Activated CD4-positive, alpha-beta T cell treated with anti-CD3 and anti-CD28 coated beads, Interleukin-2, amount 50 U/mL, for 48 hours (primary cell): Measurements from ENCODE around the gene GAGE12H.
"Not testable (repeated sequence)": the region's sequence is repeated elsewhere in the genome, so short reads cannot be mapped to it uniquely, and the experiment has no call there.

Experiments
- DNase-seq, 2 experiments: peaks; one replicate each; pipeline ENCODE4 v3.0.0-alpha.2; 2020

GAGE12H gene, protein sequence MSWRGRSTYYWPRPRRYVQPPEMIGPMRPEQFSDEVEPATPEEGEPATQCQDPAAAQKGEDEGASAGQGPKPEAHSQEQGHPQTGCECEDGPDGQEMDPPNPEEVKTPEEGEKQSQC

DNA sequence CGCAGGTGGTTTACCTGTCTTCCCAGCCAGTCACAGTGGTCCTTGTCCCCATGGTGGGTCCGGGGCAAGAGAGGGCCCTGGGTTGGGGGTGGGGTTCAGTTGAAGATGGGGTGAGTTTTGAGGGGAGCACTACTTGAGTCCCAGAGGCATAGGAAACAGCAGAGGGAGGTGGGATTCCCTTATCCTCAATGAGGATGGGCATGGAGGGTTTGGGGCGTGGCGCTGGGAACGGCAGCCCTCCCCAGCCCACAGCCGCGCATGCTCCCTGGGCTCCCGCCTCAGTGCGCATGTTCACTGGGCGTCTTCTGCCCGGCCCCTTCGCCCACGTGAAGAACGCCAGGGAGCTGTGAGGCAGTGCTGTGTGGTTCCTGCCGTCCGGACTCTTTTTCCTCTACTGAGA lies at the start of gene GAGE12H:
Gene GAGE12H, plus strand, starts transcription at position 301 of the 400 bp plus-strand sequence. CDS start 1,155 bp downstream, outside the sequence.
- not testable (repeated sequence) for DNase-seq

DNA sequence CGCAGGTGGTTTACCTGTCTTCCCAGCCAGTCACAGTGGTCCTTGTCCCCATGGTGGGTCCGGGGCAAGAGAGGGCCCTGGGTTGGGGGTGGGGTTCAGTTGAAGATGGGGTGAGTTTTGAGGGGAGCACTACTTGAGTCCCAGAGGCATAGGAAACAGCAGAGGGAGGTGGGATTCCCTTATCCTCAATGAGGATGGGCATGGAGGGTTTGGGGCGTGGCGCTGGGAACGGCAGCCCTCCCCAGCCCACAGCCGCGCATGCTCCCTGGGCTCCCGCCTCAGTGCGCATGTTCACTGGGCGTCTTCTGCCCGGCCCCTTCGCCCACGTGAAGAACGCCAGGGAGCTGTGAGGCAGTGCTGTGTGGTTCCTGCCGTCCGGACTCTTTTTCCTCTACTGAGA lies 47.9 kb upstream of the GAGE12H start, which contains the start of gene GAGE12C:
Gene GAGE12C, plus strand, starts transcription at position 301 of the 400 bp plus-strand sequence. CDS start 1,155 bp downstream, outside the sequence.
- DNase-seq: not testable (repeated sequence)

DNA sequence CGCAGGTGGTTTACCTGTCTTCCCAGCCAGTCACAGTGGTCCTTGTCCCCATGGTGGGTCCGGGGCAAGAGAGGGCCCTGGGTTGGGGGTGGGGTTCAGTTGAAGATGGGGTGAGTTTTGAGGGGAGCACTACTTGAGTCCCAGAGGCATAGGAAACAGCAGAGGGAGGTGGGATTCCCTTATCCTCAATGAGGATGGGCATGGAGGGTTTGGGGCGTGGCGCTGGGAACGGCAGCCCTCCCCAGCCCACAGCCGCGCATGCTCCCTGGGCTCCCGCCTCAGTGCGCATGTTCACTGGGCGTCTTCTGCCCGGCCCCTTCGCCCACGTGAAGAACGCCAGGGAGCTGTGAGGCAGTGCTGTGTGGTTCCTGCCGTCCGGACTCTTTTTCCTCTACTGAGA lies 38.3 kb upstream of the GAGE12H start, which contains the start of gene GAGE12D:
Gene GAGE12D, plus strand, starts transcription at position 301 of the 400 bp plus-strand sequence. CDS start 1,155 bp downstream, outside the sequence.
- DNase-seq: not testable (repeated sequence)

DNA sequence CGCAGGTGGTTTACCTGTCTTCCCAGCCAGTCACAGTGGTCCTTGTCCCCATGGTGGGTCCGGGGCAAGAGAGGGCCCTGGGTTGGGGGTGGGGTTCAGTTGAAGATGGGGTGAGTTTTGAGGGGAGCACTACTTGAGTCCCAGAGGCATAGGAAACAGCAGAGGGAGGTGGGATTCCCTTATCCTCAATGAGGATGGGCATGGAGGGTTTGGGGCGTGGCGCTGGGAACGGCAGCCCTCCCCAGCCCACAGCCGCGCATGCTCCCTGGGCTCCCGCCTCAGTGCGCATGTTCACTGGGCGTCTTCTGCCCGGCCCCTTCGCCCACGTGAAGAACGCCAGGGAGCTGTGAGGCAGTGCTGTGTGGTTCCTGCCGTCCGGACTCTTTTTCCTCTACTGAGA lies 28.8 kb upstream of the GAGE12H start, which contains the start of gene GAGE12E:
Gene GAGE12E, plus strand, starts transcription at position 301 of the 400 bp plus-strand sequence. CDS start 1,155 bp downstream, outside the sequence.
- DNase-seq: not testable (repeated sequence)

DNA sequence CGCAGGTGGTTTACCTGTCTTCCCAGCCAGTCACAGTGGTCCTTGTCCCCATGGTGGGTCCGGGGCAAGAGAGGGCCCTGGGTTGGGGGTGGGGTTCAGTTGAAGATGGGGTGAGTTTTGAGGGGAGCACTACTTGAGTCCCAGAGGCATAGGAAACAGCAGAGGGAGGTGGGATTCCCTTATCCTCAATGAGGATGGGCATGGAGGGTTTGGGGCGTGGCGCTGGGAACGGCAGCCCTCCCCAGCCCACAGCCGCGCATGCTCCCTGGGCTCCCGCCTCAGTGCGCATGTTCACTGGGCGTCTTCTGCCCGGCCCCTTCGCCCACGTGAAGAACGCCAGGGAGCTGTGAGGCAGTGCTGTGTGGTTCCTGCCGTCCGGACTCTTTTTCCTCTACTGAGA lies 19.2 kb upstream of the GAGE12H start, which contains the start of gene GAGE12F:
Gene GAGE12F, plus strand, starts transcription at position 301 of the 400 bp plus-strand sequence. CDS start 1,155 bp downstream, outside the sequence.
- DNase-seq: not testable (repeated sequence)

DNA sequence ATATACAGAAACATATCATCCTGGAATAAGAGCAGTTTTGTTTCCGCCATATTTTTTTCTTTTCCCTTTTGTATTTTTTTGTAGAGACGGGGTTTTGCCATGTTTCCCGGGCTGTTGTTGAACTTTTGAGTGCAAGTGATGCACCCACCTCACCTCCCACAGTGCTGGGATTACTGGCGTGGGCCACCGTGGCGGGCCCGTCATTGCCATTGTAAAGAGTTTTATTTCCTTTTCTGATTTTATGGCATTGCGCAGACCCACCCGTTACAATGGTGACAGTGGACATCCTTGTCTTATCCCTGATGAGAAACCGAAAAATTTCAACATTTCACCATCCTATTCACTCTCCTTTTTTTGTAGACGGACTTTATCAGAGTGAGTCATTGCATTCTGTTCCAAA lies 11.0 kb upstream of the GAGE12H start:
- not testable (repeated sequence) for DNase-seq

DNA sequence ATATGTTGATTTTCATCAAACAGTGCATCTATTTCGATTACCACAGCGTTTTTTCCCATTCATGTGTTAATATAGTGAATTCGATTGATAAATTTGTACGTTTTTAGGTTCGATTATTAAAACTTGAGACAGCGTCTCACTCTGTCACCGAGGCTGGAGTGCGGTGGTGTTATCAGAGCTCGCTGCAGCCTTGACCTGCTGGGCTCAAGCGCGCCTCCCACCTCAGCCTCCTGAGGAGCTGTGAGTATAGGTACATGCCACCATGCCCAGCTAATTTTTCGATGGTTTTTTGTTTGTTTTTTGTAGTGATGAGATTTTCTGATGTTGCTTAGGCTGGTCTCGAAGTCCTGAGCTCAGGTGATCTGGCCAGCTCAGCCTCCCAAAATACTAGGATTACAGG lies 10.6 kb upstream of the GAGE12H start:
- DNase-seq: not testable (repeated sequence)

DNA sequence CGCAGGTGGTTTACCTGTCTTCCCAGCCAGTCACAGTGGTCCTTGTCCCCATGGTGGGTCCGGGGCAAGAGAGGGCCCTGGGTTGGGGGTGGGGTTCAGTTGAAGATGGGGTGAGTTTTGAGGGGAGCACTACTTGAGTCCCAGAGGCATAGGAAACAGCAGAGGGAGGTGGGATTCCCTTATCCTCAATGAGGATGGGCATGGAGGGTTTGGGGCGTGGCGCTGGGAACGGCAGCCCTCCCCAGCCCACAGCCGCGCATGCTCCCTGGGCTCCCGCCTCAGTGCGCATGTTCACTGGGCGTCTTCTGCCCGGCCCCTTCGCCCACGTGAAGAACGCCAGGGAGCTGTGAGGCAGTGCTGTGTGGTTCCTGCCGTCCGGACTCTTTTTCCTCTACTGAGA lies 9.6 kb upstream of the GAGE12H start, which contains the start of gene GAGE12G:
Gene GAGE12G, plus strand, starts transcription at position 301 of the 400 bp plus-strand sequence. CDS start 1,155 bp downstream, outside the sequence.
- not testable (repeated sequence) for DNase-seq

DNA sequence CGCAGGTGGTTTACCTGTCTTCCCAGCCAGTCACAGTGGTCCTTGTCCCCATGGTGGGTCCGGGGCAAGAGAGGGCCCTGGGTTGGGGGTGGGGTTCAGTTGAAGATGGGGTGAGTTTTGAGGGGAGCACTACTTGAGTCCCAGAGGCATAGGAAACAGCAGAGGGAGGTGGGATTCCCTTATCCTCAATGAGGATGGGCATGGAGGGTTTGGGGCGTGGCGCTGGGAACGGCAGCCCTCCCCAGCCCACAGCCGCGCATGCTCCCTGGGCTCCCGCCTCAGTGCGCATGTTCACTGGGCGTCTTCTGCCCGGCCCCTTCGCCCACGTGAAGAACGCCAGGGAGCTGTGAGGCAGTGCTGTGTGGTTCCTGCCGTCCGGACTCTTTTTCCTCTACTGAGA lies 9.4 kb downstream of the GAGE12H start, which contains the start of gene GAGE2A:
Gene GAGE2A, plus strand, starts transcription at position 301 of the 400 bp plus-strand sequence. CDS start 1,155 bp downstream, outside the sequence.
- DNase-seq: not testable (repeated sequence)

DNA sequence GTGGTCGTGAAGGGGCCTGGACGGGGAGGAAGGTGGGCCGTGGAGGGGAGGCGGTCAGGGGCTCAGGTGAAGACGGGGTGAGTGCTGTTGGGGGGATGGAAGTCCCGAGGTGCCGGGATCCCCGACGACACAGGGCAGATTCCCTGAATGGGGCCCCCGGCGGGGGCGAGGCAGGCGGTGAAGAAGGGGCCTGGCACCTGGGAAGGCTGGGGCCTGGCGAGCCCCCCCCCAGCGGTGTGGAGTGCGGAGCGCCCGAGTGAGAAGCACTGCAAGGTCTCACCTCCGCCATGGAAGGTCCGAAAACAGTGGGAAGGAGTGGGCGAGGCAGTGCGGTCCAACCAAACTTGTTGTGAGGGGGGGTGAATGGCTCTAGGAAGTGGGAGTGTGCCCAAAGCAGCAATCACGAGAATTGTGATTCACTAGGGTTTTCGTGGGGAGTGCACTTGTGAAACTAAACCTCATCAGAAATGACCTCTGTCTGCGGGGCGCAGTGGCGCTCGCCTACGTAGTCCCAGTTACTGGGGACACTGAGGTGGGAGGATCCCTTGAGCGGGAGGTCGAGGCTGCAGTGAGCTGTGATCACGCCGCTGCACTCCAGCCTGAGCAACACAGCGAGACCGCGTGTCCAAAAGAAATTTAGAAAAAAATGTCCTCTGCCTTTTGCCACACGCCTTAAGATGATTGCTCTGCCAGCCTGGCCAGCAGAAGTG lies 10.2 kb downstream of the GAGE12H start:
- peak in 1 of 2 experiments; percentile 2 for DNase-seq

DNA sequence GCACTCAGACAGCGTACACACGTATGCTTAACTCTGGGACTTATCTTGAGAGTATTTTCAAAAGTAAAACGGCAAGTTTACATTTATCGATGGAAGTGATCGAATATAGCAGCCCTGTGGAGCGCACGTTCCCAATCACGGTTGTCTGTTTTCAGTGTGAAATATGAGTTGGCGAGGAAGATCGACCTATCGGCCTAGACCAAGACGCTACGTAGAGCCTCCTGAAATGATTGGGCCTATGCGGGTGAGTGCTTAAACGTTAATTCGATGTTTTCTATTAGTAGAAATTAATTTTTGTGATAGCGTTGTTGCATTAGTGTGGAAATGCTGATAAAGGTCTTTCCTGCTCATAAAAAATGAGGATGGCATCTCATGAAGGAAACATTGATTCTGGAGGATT lies 10.7 kb downstream of the GAGE12H start:
- not testable (repeated sequence) for DNase-seq

DNA sequence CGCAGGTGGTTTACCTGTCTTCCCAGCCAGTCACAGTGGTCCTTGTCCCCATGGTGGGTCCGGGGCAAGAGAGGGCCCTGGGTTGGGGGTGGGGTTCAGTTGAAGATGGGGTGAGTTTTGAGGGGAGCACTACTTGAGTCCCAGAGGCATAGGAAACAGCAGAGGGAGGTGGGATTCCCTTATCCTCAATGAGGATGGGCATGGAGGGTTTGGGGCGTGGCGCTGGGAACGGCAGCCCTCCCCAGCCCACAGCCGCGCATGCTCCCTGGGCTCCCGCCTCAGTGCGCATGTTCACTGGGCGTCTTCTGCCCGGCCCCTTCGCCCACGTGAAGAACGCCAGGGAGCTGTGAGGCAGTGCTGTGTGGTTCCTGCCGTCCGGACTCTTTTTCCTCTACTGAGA lies 19.0 kb downstream of the GAGE12H start, which contains the start of gene GAGE1:
Gene GAGE1, plus strand, starts transcription at position 301 of the 400 bp plus-strand sequence. CDS start 1,155 bp downstream, outside the sequence.
- DNase-seq: not testable (repeated sequence)

DNA sequence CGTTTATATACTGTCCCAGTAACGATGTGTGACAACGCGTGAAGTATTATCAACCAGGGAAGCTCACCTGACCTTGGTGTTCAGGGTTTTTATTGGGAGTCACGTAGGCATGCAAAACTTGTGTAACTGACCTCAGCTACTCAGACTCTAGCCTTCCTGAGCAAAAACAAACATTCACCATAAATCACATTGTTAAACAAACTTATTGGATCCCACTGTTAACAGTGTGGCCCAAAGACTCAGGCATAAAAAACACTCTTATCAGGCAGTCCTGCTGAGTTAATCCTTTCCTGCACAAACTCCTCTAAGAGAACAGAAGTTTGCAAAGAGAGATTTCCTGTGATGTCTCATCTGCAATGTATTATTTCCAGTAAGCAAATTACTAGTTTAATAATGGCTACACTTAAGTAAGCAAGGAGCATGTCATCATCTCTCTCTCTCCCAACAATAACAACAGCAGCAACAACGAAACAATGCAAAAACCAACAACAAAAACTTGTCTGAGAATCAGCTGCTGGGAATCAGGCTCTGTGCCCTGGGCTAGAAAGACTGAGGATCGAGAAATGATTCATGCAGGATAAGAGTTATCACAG lies 31.1 kb downstream of the GAGE12H start:
- DNase-seq: no peak

DNA sequence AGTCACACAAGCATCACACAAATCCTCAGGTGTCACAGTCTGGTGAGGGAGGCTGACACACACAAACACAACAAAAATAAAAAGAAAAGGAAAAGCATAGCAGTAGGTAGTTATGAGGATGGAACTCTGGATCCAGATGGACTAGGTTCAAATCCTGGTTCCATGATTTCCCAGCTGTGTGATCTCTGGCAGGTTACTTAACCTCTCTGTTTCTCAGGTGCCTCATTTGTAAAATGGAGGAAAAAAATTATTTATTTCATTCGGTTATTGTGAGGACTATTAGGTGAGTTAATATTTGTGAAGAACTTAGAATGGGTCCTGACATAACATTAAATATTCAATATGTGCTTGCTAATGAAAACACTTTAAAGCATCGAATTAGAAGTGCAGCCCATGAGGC lies 38.8 kb downstream of the GAGE12H start:
- no peak for DNase-seq

DNA sequence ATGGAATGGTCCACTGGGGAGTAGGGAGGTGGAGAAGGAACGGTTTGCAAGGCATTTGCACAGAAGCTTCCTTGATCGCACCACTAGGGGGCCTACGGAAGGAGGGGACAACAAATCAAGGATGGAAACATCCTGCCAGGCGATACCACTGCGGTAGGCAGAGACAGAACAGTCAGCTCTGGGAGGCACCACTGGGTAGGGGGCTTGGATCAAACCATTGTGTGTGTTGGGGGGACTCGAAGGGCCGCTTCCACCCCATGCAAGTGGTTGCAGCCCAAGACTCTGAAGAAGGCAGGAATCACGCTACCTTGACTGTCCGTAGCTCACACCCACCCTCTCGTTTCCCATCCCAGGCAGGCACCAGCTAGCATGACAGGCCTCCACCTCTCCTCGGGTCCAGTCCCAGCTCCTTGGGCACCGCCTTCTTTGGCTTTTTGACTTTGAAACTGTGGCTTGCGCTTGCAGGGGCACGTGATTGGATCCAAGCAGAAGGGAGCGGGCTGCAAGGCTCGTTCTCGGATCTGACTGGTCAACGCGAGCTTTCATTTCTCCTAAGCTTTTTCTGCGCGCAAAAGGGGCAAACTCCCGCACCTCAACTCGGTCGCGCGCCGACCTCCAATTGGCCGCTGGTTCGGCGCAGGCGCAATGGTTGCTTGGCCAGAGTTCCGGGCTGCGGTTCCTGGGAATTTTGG lies 47.5 kb downstream of the GAGE12H start:
- peak; percentile 24 to 31 for DNase-seq
